Coronary artery (tissue), 2 donors: ENCODE data around the gene ITGA3.

Experiments used
- DNase-seq: peaks from one replicate; pipeline ENCODE4 v3.0.0-alpha.2; 2017; ENCODE audit warnings: low spot score
- H3K27ac ChIP-seq, 2 donors: fragments of 200-600 bp; sonication (generic); one replicate each; pipeline ENCODE4 v1.5.1; 2016 to 2019
- H3K4me3 ChIP-seq: fragments of 200-600 bp; sonication (generic); 2 replicates; pipeline ENCODE4 v1.5.1; 2016; ENCODE audit warnings: mild to moderate bottlenecking, moderate library complexity
- CTCF ChIP-seq: fragments of 200-600 bp; sonication (generic); IDR thresholded peaks from one replicate; pipeline ENCODE4 v1.5.1; 2019; ENCODE audit warnings: antibody characterized with exemption

The ITGA3 gene

GRCh38 chr17:50133769-50134099 lies 77.8 kb downstream of the ITGA3 start:
- no peak for DNase-seq
- peak overlapping the region; percentile 73 to 89 for H3K27ac ChIP-seq
- TF ChIP-seq CTCF: no peak
- no peak overlapping the region for H3K4me3 ChIP-seq

GRCh38 chr17:50134206-50135110 lies 78.5 kb downstream of the ITGA3 start:
- Histone ChIP-seq H3K27ac (peak overlapping the region; percentile 73 to 89), H3K4me3 (no peak overlapping the region)
- no peak for DNase-seq
- no peak for TF ChIP-seq CTCF

GRCh38 chr17:50135316-50136095 lies 79.6 kb downstream of the ITGA3 start:
- DNase-seq: no peak
- no peak for TF ChIP-seq CTCF
- no peak overlapping the region for H3K4me3 ChIP-seq
- no peak overlapping the region for H3K27ac ChIP-seq

GRCh38 chr17:50136096-50136687 lies 80.3 kb downstream of the ITGA3 start:
- no peak for TF ChIP-seq CTCF
- H3K27ac ChIP-seq: no peak overlapping the region
- DNase-seq: no peak
- no peak overlapping the region for H3K4me3 ChIP-seq

- Histone ChIP-seq H3K27ac (no peak overlapping the region), H3K4me3 (no peak overlapping the region)
- TF ChIP-seq CTCF: no peak
- DNase-seq: no peak
Observed at GRCh38 chr17:50137042-50137441, 81.1 kb downstream of the ITGA3 start.

GRCh38 chr17:50139185-50139783 lies 83.4 kb downstream of the ITGA3 start:
- Histone ChIP-seq H3K4me3 (no peak overlapping the region), H3K27ac (peak overlapping the region in 1 of 2 donors; percentile 63)
- no peak for DNase-seq
- no peak for TF ChIP-seq CTCF
